Activated CD4-positive, alpha-beta T cell treated with anti-CD3 and anti-CD28 coated beads for 48 hours (primary cell): ENCODE results near the gene ANKRD55.
"Not testable (repeated sequence)": the region's sequence is repeated elsewhere in the genome, so short reads cannot be mapped to it uniquely, and the experiment has no call there.

ENCODE experiments used
- DNase-seq: peaks from one replicate; pipeline ENCODE4 v3.0.0-alpha.2; 2020

ANKRD55 gene

GRCh38 chr5:56100439-56101176 is 132.5 kb downstream of the ANKRD55 start:
- DNase-seq = no peak

DNA sequence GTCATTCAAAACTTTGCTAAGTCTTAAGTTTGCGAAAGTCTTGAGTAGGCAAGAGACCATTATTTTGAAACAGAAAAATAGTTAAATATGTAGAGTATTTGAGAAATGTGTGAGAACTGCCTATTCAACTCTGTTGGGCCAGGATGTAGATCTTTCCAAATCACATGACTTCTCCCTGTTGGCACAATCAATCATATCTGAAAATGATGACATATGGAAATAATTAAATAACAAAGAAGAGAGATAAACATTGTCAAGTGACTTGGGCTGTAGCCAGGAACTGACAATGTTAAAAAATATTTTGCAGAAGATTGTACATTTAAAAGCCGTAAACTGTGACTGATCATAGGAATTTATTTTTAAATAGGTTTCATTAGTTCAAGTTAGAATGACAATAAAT is 133.8 kb downstream of the ANKRD55 start:
- no peak for DNase-seq

GRCh38 chr5:56097055-56097454 is 136.1 kb downstream of the ANKRD55 start:
- no peak for DNase-seq

- DNase-seq = no peak
These were observed 137.5 kb downstream of the ANKRD55 start for GRCh38 chr5:56095579-56096102.

DNA sequence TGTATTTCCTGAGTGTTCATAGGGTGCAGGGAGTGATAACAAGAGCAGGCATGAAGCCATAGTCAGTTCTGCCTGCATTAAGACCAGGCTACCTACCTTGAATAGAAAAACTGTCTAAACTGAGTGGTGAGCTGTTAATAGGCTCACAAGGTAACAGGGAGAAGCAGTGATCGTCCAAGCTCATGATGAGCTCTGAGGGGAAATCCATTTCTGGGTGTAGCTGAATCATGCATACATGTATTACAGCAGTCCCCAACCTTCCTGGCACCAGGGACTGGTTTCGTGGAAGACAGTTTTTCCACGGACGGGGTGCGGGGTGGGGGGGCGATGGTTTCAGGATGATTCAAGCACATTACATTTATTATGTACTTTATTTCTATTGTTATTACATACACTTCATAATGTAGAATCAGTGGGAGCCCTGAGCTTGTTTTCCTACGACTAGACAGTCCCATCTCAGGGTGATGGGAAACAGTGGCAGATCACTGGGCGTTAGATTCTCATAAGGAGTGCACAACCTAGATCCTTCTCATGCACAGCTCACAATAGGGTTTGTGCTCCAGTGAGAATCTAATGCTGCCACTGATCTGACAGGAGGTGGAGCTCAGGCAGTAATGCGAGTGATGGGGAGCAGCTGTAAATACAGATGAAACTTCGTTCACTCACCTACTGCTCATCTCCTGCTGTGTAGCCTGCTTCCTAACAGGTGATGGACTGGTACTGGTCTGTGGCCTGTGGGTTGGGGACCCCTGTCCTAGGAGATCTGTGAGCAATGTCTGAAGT is 138.4 kb downstream of the ANKRD55 start:
- peak; percentile 76 for DNase-seq

GRCh38 chr5:56093970-56094369 is 139.2 kb downstream of the ANKRD55 start:
- no peak for DNase-seq

DNA sequence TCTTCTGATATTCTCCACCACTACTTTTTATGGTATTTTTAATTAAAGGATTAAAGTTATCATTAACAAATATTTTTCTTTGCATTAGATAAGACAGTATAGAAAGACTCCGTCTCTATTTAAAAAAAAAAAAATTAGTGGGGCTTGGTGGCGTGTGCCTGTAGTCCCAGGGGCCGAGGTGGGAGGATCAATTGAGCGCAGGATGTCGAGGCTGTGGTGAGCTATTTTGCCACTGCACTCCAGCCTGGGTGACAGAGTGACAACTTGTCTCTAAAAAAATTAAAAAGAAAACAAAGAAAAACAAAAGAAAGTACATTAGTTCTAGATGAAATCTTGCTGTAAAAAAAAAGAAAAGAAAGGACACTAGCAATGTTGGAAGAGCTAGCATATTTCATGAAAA is 141.0 kb downstream of the ANKRD55 start:
- DNase-seq = no peak

DNA sequence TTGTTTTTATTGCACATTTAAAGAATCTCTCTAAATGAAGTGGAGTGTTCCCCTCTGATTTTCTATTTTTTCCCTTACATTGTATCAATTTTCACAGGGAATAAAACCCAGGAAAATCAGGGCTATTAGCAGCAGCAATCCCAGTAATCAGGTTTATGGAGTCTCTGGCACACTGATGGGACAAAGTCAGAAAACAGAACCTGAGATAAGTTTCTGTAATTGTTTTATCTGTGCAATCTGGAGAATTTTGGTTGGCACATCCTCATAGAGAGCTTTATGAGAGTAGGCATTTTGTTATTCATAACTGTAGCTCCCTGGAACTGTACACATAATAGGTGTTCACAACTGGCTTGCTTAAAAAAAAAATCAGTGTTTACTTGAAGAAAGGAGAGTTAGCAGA is 141.5 kb downstream of the ANKRD55 start:
- no peak for DNase-seq

DNA sequence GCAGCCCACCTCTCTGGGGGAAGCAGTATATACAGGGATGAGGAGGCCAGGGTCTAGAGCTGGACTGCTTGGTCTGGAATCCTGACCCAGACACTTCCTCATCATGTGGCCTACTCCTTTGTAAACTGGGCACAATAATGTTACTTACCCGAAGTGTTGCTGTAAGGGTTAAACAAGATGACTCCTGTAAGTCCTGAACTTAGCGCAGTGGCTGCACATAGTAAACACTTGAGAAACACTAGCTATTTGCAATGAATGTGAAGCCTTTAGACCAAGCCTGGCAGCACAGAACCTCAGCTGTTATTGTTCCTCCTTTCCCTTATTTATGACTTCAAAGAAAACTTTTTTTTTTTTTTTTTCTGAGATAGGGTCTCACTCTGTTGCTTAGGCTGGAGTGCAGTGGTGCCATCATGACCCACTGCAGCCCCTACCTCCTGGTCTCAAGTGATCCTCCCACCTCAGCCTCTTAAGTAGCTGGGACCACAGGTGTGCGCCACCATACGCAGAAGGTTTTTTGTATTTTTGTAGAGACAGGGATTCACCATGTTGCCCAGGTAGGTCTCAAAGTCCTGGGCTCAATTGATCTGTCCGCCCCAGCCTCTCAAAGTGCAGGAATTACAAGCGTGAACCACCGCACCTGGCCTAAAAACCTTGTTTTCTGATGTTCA is 142.2 kb downstream of the ANKRD55 start:
- no peak for DNase-seq

DNA sequence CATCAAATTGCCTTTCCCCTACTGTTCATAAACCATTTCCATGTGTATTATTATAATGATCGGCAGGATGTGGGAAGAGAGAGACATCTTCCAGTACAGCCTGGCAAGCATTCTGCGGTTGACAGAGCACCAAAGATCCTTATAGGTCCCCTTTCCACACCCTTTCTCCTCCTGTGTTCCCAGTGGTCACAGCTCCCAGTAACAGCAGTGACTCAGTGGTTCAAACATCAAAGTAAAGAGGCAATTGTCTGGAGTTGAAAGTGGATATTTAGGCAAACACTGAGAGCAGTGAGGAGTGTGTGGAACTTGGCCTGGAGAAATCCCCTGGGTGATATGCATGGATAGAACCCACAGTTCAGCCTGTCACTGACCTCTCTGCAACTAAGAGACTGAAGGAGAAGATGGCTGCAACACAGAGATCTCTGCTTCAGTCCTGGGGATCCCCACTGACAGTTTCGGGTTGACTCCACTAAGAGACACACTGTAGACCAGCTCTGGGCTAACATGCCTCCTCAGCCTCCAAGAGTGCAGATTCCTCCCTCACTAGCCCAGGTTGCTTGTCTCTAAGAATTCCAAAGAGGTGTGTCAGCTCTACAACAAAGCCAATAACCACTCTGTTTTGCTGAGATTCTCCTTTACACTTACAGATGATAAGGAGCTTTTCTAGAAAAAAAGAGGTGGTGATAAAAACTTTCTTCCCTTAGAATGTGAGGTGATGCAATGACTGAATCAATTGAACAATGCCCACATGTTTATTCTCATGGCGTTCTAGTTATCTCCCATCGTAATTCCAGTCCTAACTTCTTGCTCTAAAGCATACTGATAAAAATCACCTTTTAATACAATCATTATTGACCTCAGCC is 143.9 kb downstream of the ANKRD55 start:
- DNase-seq = peak; percentile 64

DNA sequence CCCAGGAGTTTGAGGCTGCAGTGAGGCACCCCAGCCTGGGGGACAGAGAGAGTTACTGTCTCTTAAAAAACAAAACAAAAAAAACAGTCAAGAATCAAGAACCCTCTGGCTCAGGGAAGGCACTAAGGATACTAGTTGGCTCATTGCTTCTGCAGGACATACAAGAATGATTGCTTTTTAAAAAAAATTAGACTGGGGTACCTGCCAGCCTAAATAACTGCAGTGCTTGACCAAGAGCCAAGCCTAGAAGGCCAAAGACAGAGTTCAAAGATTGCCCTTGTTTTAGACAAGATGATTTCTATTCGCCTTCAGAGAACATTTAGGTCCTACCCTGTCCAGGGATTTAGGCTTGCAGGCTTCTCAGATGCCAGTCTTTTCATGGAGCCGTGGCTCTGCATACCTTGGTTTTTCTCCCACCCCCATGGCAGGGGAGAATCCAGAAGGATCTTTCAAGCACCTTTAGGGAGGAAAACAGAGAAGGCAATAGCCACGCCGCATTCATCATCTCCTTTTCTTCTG is 144.6 kb downstream of the ANKRD55 start:
- no peak for DNase-seq

GRCh38 chr5:56085193-56085592 is 147.9 kb downstream of the ANKRD55 start:
- no peak for DNase-seq

DNA sequence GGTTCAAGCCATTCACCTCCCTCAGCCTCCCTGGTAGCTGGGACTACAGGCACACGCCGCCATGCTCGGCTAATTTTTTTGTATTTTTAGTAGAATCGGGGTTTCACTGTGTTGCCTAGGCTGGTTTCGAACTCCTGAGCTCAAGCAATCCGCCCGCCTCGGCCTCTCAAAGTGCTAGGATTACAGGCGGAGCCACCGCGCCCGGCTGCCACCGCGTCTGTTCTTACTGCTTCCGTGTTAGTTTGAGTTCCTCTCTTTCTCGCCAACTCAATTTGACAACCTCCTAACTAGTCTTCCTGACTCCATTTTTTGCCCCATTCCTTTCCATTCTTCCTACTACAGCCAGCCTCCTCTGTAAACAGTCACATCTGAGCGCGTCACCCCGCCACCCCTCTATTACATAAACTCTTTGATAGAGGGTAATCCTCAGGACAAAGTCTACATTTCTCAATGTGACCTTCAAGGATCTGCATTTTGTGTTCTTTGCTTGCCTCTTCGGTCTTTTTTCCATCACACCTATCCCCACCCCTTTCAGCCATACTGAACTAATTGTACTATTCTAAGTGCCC is 149.8 kb downstream of the ANKRD55 start:
- no peak for DNase-seq

DNA sequence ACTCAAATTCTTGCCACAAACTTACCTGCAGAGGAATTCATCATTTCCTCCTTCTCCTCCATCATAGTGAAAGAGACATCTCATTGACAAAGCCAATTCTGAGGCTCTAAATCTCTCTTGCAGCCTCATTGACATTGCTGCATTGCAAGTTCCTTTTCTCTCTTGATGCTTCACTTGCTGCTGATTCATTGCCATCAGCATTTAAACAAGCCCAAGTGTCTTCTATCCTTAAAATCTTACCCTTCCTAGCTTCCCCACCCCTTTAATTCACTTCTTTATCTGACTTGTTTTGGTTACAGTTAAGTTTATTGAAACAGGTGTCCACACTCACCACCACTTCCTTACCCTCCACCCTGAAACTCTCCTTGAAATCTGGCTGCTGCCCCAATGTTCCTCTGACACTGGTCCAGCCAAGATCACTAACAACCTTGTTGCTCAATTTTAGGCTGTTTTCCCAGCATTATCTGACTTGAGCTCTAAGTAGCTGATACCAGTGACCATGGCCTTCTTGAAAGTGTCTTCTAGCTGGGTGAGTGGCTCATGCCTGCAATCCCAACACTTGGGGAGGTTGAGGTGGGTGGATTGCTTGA is 152.0 kb downstream of the ANKRD55 start:
- DNase-seq = not testable (repeated sequence)

DNA sequence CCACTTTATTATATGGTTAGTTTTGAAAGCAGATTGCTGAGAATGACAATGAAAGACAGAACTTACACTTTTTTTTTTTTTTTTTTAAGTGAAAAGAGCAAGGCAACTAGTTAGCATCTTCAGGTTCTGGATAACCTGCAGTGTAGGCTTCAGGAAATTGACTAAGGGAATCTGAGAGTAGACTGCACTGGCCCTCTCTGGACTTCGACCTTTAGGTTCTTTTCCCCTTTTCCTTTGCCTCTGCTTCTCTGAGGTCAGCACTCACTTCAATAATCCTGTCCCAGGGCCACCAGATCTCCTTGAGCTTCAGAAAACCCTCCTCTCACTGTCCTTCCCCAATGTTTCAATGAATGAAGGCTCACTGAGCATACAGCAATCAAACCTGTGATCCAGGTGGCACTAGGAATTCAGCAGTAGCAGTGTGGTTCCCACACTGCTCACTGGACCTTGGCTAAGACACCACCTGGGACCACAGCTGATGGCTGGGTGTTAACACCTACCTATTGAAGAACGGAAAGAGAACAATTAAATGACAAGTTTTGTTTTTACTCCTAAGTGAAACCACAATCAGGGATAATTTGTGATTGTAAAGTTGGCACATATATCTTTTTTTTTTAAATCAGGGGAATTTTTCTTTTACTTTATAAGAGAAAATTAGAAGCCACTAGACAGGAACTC is 152.6 kb downstream of the ANKRD55 start:
- DNase-seq = peak; percentile 31

- not testable (repeated sequence) for DNase-seq
These were observed 154.0 kb downstream of the ANKRD55 start for GRCh38 chr5:56079157-56079500.

DNA sequence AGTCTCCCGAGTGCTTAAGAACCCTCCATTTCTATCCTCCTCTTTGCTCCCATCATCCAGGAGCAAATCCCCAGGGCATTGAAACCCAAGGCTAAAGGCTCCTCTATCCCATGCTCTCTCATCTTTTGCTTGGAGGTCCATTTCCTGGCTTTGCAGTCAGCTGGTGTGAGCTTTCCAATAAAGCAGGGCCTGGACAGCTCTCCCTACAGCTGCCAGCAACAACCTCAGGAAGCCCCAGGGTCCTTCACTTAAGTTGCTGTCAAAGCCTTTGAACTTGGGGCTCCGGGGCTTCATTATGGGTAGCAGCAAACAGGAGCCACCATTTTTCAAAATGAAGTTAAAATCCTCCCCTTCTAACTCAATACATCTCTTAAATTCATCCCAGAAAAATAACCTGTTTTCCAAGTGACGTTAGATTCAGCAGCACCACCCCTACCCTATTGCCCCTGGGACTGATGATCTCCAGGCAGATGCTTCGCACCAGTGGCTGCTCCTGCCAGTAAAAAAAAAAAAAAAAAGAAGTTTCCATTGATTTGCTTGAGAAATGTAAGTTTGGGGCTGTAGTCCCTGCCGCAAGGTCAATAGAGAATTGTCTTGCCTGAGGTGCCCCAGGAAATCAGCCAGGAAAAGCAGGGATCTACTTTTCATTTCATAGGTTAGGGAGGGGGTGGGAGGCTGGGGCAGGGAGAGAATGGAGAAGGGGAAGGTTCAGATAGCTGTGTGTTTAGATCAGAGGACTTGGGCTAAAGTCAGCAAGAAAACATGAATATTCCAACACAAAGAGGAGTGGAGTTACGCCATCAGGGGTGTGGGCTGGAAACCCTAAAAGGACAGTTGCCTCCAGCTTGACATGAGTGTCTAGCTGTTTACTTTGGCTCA is 154.6 kb downstream of the ANKRD55 start:
- no peak for DNase-seq

DNA sequence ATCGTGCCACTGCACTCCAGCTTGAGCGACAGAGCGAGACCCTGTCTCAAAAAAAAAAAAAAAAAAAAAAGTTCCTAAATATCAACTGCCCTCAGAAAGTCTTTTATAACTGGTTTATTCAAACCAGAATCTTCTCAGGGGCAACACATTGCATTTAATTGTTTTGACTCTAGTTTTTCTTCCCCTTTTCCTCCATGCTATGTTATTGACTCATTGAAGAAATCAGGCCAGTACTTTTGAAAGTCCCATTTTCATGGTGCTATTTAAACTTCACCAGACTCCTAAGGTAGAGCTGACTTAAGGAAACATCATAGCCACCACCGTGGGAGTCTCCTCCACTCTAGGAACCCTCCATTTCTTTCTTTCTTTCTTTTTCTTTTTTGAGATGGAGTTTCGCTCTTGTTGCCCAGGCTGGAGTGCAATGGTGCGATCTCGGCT is 155.3 kb downstream of the ANKRD55 start:
- no peak for DNase-seq

- DNase-seq = no peak
These were observed 156.6 kb downstream of the ANKRD55 start for GRCh38 chr5:56076486-56076885.

- DNase-seq = no peak
These were observed 157.8 kb downstream of the ANKRD55 start for GRCh38 chr5:56075361-56075760.
